ENCODE results near the gene CSF2. TPM values are rescaled to one million over a fixed set of nuclear protein-coding genes. Genes with fewer than 3 reads are reported as not detected.

CSF2 gene
- total RNA-seq, 1 experiment from 2014 or later = not detected

DNA sequence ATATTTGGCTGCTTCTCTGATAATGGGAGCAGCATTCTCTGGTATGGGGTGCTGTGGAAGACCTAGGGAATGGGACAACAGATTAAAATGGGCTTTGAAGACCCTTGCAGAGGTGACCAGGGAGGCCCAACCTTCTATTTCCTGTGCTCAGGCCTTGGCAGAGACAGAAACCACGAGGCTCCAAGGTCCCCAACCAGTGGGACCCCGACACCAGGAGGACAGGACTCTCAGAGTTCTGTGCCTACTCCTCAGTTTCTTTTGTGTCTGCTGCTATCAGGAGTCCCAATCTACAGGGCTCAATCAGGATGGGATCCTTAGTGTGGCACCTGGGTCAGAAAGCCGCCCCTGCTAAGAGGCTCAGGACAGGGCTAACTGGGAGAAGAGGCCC lies 29.3 kb downstream of the CSF2 start:
- no peaks in the 10 kb centered on the region for H3K9me3 Mint-ChIP-seq (ENCODE audit: unreplicated experiment)
- H3K4me3 ChIP-seq (ENCODE audit: low read depth, low read length) = no peak overlapping the region
- intact Hi-C loops (cut with micrococcal nuclease; ENCODE audit: unreplicated experiment) = no loop called here
- CTCF ChIA-PET = no interaction called here
- no peaks in the 10 kb centered on the region for H3K27me3 ChIP-seq (replicated peaks; ENCODE audit: control insufficient read depth, insufficient read depth, low read length)
- no TSS peak for BruUV-seq (replicated peaks)
- no peaks in the 10 kb centered on the region for H3K4me1 ChIP-seq
- no peaks in the 10 kb centered on the region for H3K9me3 ChIP-seq
- TF ChIP-seq, protein P1, sequence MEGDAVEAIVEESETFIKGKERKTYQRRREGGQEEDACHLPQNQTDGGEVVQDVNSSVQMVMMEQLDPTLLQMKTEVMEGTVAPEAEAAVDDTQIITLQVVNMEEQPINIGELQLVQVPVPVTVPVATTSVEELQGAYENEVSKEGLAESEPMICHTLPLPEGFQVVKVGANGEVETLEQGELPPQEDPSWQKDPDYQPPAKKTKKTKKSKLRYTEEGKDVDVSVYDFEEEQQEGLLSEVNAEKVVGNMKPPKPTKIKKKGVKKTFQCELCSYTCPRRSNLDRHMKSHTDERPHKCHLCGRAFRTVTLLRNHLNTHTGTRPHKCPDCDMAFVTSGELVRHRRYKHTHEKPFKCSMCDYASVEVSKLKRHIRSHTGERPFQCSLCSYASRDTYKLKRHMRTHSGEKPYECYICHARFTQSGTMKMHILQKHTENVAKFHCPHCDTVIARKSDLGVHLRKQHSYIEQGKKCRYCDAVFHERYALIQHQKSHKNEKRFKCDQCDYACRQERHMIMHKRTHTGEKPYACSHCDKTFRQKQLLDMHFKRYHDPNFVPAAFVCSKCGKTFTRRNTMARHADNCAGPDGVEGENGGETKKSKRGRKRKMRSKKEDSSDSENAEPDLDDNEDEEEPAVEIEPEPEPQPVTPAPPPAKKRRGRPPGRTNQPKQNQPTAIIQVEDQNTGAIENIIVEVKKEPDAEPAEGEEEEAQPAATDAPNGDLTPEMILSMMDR (IDR thresholded peaks at IDR 0.05; ENCODE audit: insufficient read depth in 1 of 2, low read depth in 1 of 2, low read length in 1 of 2, severe bottlenecking in 1 of 2, unreplicated experiment in 1 of 2) = no peak
- no peaks in the 10 kb centered on the region for H3K4me1 Mint-ChIP-seq (ENCODE audit: low read depth, unreplicated experiment)
- H3K36me3 ChIP-seq (ENCODE audit: control insufficient read depth, insufficient read depth, low read length) = no peaks in the 10 kb centered on the region
- POLR2A ChIA-PET = no interaction called here
- H3K27me3 Mint-ChIP-seq (ENCODE audit: insufficient read depth, unreplicated experiment) = peaks cover 3% of the 10 kb centered on the region
- no peak overlapping the region for H3K4me3 Mint-ChIP-seq (ENCODE audit: unreplicated experiment)
- no peak for DNase-seq
- no peaks in the 10 kb centered on the region for H3K36me3 Mint-ChIP-seq (ENCODE audit: insufficient read depth, unreplicated experiment)
- no peak overlapping the region for H3K27ac Mint-ChIP-seq (ENCODE audit: unreplicated experiment)

DNA sequence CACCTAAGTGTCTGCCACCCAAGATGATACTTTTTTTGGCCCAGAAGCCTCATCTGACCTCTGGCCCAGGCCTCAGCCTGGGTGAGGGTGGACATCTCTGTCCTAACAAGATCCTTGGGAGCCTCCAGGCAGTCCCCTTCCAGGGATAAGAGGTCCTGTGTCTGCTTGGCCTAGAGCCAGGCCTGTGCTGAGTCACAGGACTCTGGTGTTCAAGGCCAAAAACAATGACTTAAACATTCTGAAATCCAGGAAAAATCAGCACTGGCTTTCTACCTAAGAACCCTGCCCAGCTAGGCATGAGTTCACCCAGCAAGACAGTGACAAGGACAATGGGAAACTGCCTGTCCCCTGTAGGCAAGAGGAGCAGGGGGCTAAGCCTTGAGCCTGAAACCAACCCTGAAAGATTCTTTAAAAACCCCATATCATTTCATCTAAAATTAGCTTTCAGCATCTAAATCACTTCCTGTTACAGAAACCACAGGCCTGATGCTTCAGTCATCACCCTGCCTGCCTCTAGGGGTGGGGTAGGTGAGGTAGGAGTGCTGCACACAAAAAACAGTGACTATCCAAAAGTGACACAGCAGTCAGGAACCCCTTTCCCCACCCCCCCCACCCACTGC lies 29.9 kb downstream of the CSF2 start:
- H3K36me3 Mint-ChIP-seq (ENCODE audit: insufficient read depth, unreplicated experiment) = no peaks in the 10 kb centered on the region
- no peaks in the 10 kb centered on the region for H3K36me3 ChIP-seq (ENCODE audit: control insufficient read depth, insufficient read depth, low read length)
- no peak for DNase-seq
- no peaks in the 10 kb centered on the region for H3K9me3 Mint-ChIP-seq (ENCODE audit: unreplicated experiment)
- no peaks in the 10 kb centered on the region for H3K4me1 ChIP-seq
- ChIA-PET POLR2A (no interaction called here), CTCF (no interaction called here)
- H3K4me1 Mint-ChIP-seq (ENCODE audit: low read depth, unreplicated experiment) = no peaks in the 10 kb centered on the region
- no peak overlapping the region for H3K4me3 ChIP-seq (ENCODE audit: low read depth, low read length)
- H3K27ac Mint-ChIP-seq (ENCODE audit: unreplicated experiment) = no peak overlapping the region
- no peaks in the 10 kb centered on the region for H3K27me3 ChIP-seq (replicated peaks; ENCODE audit: control insufficient read depth, insufficient read depth, low read length)
- TF ChIP-seq, protein P1 (IDR thresholded peaks at IDR 0.05; ENCODE audit: insufficient read depth in 1 of 2, low read depth in 1 of 2, low read length in 1 of 2, severe bottlenecking in 1 of 2, unreplicated experiment in 1 of 2) = no peak
- BruUV-seq (replicated peaks) = no TSS peak
- H3K27me3 Mint-ChIP-seq (ENCODE audit: insufficient read depth, unreplicated experiment) = peaks cover 3% of the 10 kb centered on the region
- H3K4me3 Mint-ChIP-seq (ENCODE audit: unreplicated experiment) = no peak overlapping the region
- intact Hi-C loops (cut with micrococcal nuclease; ENCODE audit: unreplicated experiment) = no loop called here
- no peaks in the 10 kb centered on the region for H3K9me3 ChIP-seq

DNA sequence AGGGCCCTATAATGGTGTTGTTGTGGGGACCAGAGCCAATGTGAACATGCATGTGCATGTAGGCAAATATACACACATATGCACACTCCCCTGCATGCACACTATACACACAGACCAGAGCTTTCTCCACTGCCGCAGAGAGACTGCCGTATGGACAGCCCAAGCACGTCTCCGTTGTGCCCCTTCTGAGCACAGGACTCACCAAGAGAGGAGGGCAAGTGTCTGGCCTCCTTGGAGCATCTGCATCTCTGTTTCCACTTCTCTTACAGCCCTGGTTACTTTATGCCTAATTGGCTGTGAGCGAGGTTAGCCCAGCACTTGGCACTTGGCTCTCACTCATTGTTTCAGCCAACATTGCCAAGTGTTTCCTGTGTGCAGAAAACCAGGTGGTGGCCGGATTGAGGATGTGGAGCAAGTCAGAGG lies 30.4 kb downstream of the CSF2 start:
- TF ChIP-seq, protein P1 (IDR thresholded peaks at IDR 0.05; ENCODE audit: insufficient read depth in 1 of 2, low read depth in 1 of 2, low read length in 1 of 2, severe bottlenecking in 1 of 2, unreplicated experiment in 1 of 2) = no peak
- H3K36me3 ChIP-seq (ENCODE audit: control insufficient read depth, insufficient read depth, low read length) = no peaks in the 10 kb centered on the region
- CTCF ChIA-PET = interaction anchor here (0.5 kb wide), 1 partner anchor 42 kb away, joined by 9 read pairs; no protein-coding TSS in a partner anchor
- no peaks in the 10 kb centered on the region for H3K4me1 ChIP-seq
- no peaks in the 10 kb centered on the region for H3K27me3 ChIP-seq (replicated peaks; ENCODE audit: control insufficient read depth, insufficient read depth, low read length)
- DNase-seq = no peak
- Mint-ChIP-seq H3K4me3 (ENCODE audit: unreplicated experiment) (no peak overlapping the region), H3K9me3 (ENCODE audit: unreplicated experiment) (no peaks in the 10 kb centered on the region), H3K36me3 (ENCODE audit: insufficient read depth, unreplicated experiment) (no peaks in the 10 kb centered on the region), H3K4me1 (ENCODE audit: low read depth, unreplicated experiment) (no peaks in the 10 kb centered on the region), H3K27ac (ENCODE audit: unreplicated experiment) (no peak overlapping the region), H3K27me3 (ENCODE audit: insufficient read depth, unreplicated experiment) (peaks cover 3% of the 10 kb centered on the region)
- POLR2A ChIA-PET = no interaction called here
- intact Hi-C loops (cut with micrococcal nuclease; ENCODE audit: unreplicated experiment) = no loop called here
- H3K4me3 ChIP-seq (ENCODE audit: low read depth, low read length) = no peak overlapping the region
- no peaks in the 10 kb centered on the region for H3K9me3 ChIP-seq
- no TSS peak for BruUV-seq (replicated peaks)

Measured in Caco-2 (cell line).